Neural progenitor cell (in vitro differentiated cells): Measurements from ENCODE around the gene PTPRK. TPM values are rescaled to one million over a fixed set of nuclear protein-coding genes. Genes with fewer than 3 reads are reported as not detected.

Source experiments
- DNase-seq: peaks from one replicate; pipeline ENCODE4 v3.0.0-alpha.2; 2016; ENCODE audit warnings: low spot score
- H2AFZ ChIP-seq: fragments of 200-600 bp; sonication (generic); replicated peaks from 2 replicates; pipeline ENCODE4 v1.6.1; 2016; ENCODE audit warnings: antibody characterized with exemption
- H3F3A ChIP-seq: fragments of 200-600 bp; sonication (generic); 2 replicates; pipeline ENCODE4 v1.6.1; 2016; ENCODE audit warnings: antibody characterized with exemption, low read depth
- H3K27ac ChIP-seq: fragments of 200-600 bp; sonication (generic); 2 replicates; pipeline ENCODE4 v1.5.1; 2016; ENCODE audit warnings: mild to moderate bottlenecking
- H3K27me3 ChIP-seq: fragments of 200-600 bp; sonication (generic); 2 replicates; pipeline ENCODE4 v1.6.1; 2016; ENCODE audit warnings: mild to moderate bottlenecking, moderate library complexity
- H3K36me3 ChIP-seq: fragments of 200-600 bp; sonication (generic); 2 replicates; pipeline ENCODE4 v1.5.1; 2016
- H3K4me1 ChIP-seq: fragments of 200-600 bp; sonication (generic); 2 replicates; pipeline ENCODE4 v1.6.1; 2016; ENCODE audit warnings: mixed run types
- H3K4me2 ChIP-seq: fragments of 200-600 bp; sonication (generic); 2 replicates; pipeline ENCODE4 v1.6.1; 2016
- H3K4me3 ChIP-seq: fragments of 200-600 bp; sonication (generic); 2 replicates; pipeline ENCODE4 v1.5.1; 2016
- H3K79me2 ChIP-seq: fragments of 200-600 bp; sonication (generic); 2 replicates; pipeline ENCODE4 v1.6.1; 2016; ENCODE audit warnings: low read depth
- H3K9ac ChIP-seq: fragments of 200-600 bp; sonication (generic); 2 replicates; pipeline ENCODE4 v1.6.1; 2016
- H3K9me3 ChIP-seq: fragments of 200-600 bp; sonication (generic); 2 replicates; pipeline ENCODE4 v1.5.1; 2016; ENCODE audit warnings: low read depth
- H4K20me1 ChIP-seq: fragments of 200-600 bp; sonication (generic); 2 replicates; pipeline ENCODE4 v1.6.1; 2016; ENCODE audit warnings: low read depth
- H3K27ac Mint-ChIP-seq: 3 replicates; pipeline ENCODE4 v1.8.0; 2021; ENCODE audit warnings: mixed read lengths
- H3K27me3 Mint-ChIP-seq: 2 replicates; pipeline ENCODE4 v1.8.0; 2022; ENCODE audit warnings: low read depth, mild to moderate bottlenecking, inconsistent platforms, moderate library complexity, mixed read lengths; ENCODE audit not compliant: insufficient read depth
- H3K36me3 Mint-ChIP-seq: 3 replicates; pipeline ENCODE4 v1.8.0; 2021; ENCODE audit warnings: mixed read lengths
- H3K4me1 Mint-ChIP-seq: 3 replicates; pipeline ENCODE4 v1.8.0; 2021; ENCODE audit warnings: mixed read lengths
- H3K4me3 Mint-ChIP-seq: 3 replicates; pipeline ENCODE4 v1.8.0; 2021; ENCODE audit warnings: mild to moderate bottlenecking, moderate library complexity, mixed read lengths
- H3K9me3 Mint-ChIP-seq: 3 replicates; pipeline ENCODE4 v1.8.0; 2020; ENCODE audit warnings: mixed read lengths
- CTCF ChIP-seq: fragments of 200-600 bp; sonication (generic); IDR thresholded peaks from 2 replicates; pipeline ENCODE4 v1.5.1; 2017; ENCODE audit warnings: antibody characterized with exemption, mild to moderate bottlenecking
- EZH2 ChIP-seq: fragments of 200-600 bp; sonication (generic); IDR thresholded peaks from 2 replicates; pipeline ENCODE4 v1.6.1; 2017; ENCODE audit warnings: antibody characterized with exemption, mild to moderate bottlenecking, moderate library complexity
- EZH2phosphoT487 ChIP-seq: fragments of 200-600 bp; sonication (generic); IDR thresholded peaks from 2 replicates; pipeline ENCODE4 v1.6.1; 2017; ENCODE audit warnings: antibody characterized with exemption
- total RNA-seq: library from RNA; depleted of rRNA; stranded (reverse); fragments of >200 nt; gene quantifications from 2 replicates; pipeline ENCODE4 v1.2.3, GENCODE V29; 2015; ENCODE audit warnings: low replicate concordance

The PTPRK gene
- total RNA-seq, 1 donor from 2014 or later = 35.0 TPM

GRCh38 chr6:127952176-127952575 lies 568.2 kb downstream of the PTPRK start:
- Histone ChIP-seq H3F3A (no peaks in the 10 kb centered on the region), H2AFZ (no peak overlapping the region), H3K4me3 (no peak overlapping the region), H3K36me3 (no peaks in the 10 kb centered on the region), H3K4me2 (no peak overlapping the region), H3K9me3 (no peaks in the 10 kb centered on the region), H3K79me2 (no peaks in the 10 kb centered on the region), H3K4me1 (no peaks in the 10 kb centered on the region), H3K27ac (no peak overlapping the region), H3K9ac (no peak overlapping the region), H4K20me1 (no peaks in the 10 kb centered on the region), H3K27me3 (no peaks in the 10 kb centered on the region)
- no peak for DNase-seq
- Mint-ChIP-seq H3K4me1 (no peaks in the 10 kb centered on the region), H3K27ac (no peak overlapping the region), H3K36me3 (no peaks in the 10 kb centered on the region), H3K9me3 (no peaks in the 10 kb centered on the region), H3K4me3 (no peak overlapping the region), H3K27me3 (peaks cover 2% of the 10 kb centered on the region)
- no peak for TF ChIP-seq EZH2
- TF ChIP-seq EZH2phosphoT487 = no peak
- no peak for TF ChIP-seq CTCF

GRCh38 chr6:127951172-127951917 lies 569.1 kb downstream of the PTPRK start:
- Histone ChIP-seq H3K79me2 (no peaks in the 10 kb centered on the region), H3K27ac (no peak overlapping the region), H3K27me3 (no peaks in the 10 kb centered on the region), H3K36me3 (no peaks in the 10 kb centered on the region), H3K4me3 (no peak overlapping the region), H3K4me1 (no peaks in the 10 kb centered on the region), H3K4me2 (no peak overlapping the region), H4K20me1 (no peaks in the 10 kb centered on the region), H3K9ac (no peak overlapping the region), H2AFZ (no peak overlapping the region), H3F3A (no peaks in the 10 kb centered on the region), H3K9me3 (no peaks in the 10 kb centered on the region)
- Mint-ChIP-seq H3K9me3 (no peaks in the 10 kb centered on the region), H3K4me3 (no peak overlapping the region), H3K36me3 (no peaks in the 10 kb centered on the region), H3K27ac (no peak overlapping the region), H3K4me1 (no peaks in the 10 kb centered on the region), H3K27me3 (peaks cover 2% of the 10 kb centered on the region)
- TF ChIP-seq CTCF (no peak), EZH2 (no peak), EZH2phosphoT487 (no peak)
- no peak for DNase-seq

GRCh38 chr6:127950566-127951145 lies 569.7 kb downstream of the PTPRK start:
- Mint-ChIP-seq H3K36me3 (no peaks in the 10 kb centered on the region), H3K4me3 (no peak overlapping the region), H3K4me1 (no peaks in the 10 kb centered on the region), H3K9me3 (no peaks in the 10 kb centered on the region), H3K27ac (no peak overlapping the region), H3K27me3 (peaks cover 2% of the 10 kb centered on the region)
- Histone ChIP-seq H2AFZ (no peak overlapping the region), H3K36me3 (no peaks in the 10 kb centered on the region), H3K4me3 (no peak overlapping the region), H3K27me3 (no peaks in the 10 kb centered on the region), H4K20me1 (no peaks in the 10 kb centered on the region), H3K9ac (no peak overlapping the region), H3F3A (no peaks in the 10 kb centered on the region), H3K27ac (no peak overlapping the region), H3K9me3 (no peaks in the 10 kb centered on the region), H3K79me2 (no peaks in the 10 kb centered on the region), H3K4me2 (no peak overlapping the region), H3K4me1 (no peaks in the 10 kb centered on the region)
- no peak for DNase-seq
- TF ChIP-seq EZH2 (no peak), EZH2phosphoT487 (no peak), CTCF (no peak)
